BLaER1 treated with 17β-estradiol and CSF1 and Interleukin-3, amounts not matched to agents 10 nM and 100 nM (cell line): ENCODE data around the gene SBK1.

Experiments used
- H3K27ac ChIP-seq, 11 experiments: shearing (Covaris generic); formaldehyde crosslinking; 2 replicates each; pipeline ENCODE4 v1.8.1; 2022
- H3K27me3 ChIP-seq, 11 experiments: shearing (Covaris generic); formaldehyde crosslinking; 2 replicates each; pipeline ENCODE4 v1.8.1; 2022
- H3K36me3 ChIP-seq, 11 experiments: shearing (Covaris generic); formaldehyde crosslinking; 2 replicates each; pipeline ENCODE4 v1.8.1; 2022
- H3K4me1 ChIP-seq, 10 experiments: shearing (Covaris generic); formaldehyde crosslinking; 2 replicates each; pipeline ENCODE4 v1.8.1; 2022
- H3K4me2 ChIP-seq, 11 experiments: shearing (Covaris generic); formaldehyde crosslinking; 2 replicates each; pipeline ENCODE4 v1.8.1; 2022
- H3K4me3 ChIP-seq, 10 experiments: shearing (Covaris generic); formaldehyde crosslinking; 2 replicates each; pipeline ENCODE4 v1.8.1; 2022
- H3K9ac ChIP-seq, 11 experiments: shearing (Covaris generic); formaldehyde crosslinking; 2 replicates each; pipeline ENCODE4 v1.8.1; 2022
- H3K9me3 ChIP-seq, 11 experiments: shearing (Covaris generic); formaldehyde crosslinking; replicated peaks in 1 of 11; 2 replicates each; pipeline ENCODE4 v1.8.1; 2022
- H4K20me1 ChIP-seq, 11 experiments: shearing (Covaris generic); formaldehyde crosslinking; 2 replicates each; pipeline ENCODE4 v1.8.1; 2022
- Cebpa-rat ChIP-seq, 11 experiments: shearing (Covaris generic); IDR thresholded peaks; 2 replicates each; pipeline ENCODE4 v1.8.1; 2022

SBK1 gene

GRCh38 chr16:28297308-28297707, 5.0 kb downstream of the SBK1 start:
- peaks cover 18 to 89% (median 78%) of the 10 kb centered on the region in 10 experiments for H3K4me1 ChIP-seq
- no peaks in the 10 kb centered on the region for H3K9me3 ChIP-seq
- H4K20me1 ChIP-seq, result peaks cover 0 to 86% (median 77%) of the 10 kb centered on the region in 11 experiments; a peak in 17 of 22 replicates
- H3K4me2 ChIP-seq, result peak overlapping the region in 9 of 11 experiments; percentile 20 to 55 (median 43); a peak in 14 of 22 replicates
- TF ChIP-seq Cebpa-rat (IDR thresholded peaks at IDR 0.05), result no peak
- H3K4me3 ChIP-seq, result no peak overlapping the region
- no peaks in the 10 kb centered on the region for H3K27me3 ChIP-seq
- peaks cover 0 to 53% (median 32%) of the 10 kb centered on the region in 11 experiments; a peak in 14 of 22 replicates for H3K36me3 ChIP-seq
- H3K9ac ChIP-seq, result peak overlapping the region in 3 of 11 experiments; percentile 3 to 45 (median 20); a peak in 1 of 22 replicates
- no peak overlapping the region; a peak in 1 of 22 replicates for H3K27ac ChIP-seq

GRCh38 chr16:28297784-28298510, 5.6 kb downstream of the SBK1 start:
- H3K4me3 ChIP-seq, result no peak overlapping the region
- peaks cover 0 to 92% (median 82%) of the 10 kb centered on the region in 11 experiments; a peak in 17 of 22 replicates for H4K20me1 ChIP-seq
- peaks cover 0 to 57% (median 32%) of the 10 kb centered on the region in 11 experiments; a peak in 14 of 22 replicates for H3K36me3 ChIP-seq
- H3K9ac ChIP-seq, result peak overlapping the region in 3 of 11 experiments; percentile 3 to 18 (median 5); a peak in 2 of 22 replicates
- peaks cover 17 to 91% (median 78%) of the 10 kb centered on the region in 10 experiments for H3K4me1 ChIP-seq
- no peaks in the 10 kb centered on the region for H3K9me3 ChIP-seq
- H3K4me2 ChIP-seq, result peak overlapping the region in 9 of 11 experiments; percentile 20 to 55 (median 43); a peak in 13 of 22 replicates
- H3K27ac ChIP-seq, result no peak overlapping the region; a peak in 1 of 22 replicates
- no peak for TF ChIP-seq Cebpa-rat (IDR thresholded peaks at IDR 0.05)
- no peaks in the 10 kb centered on the region for H3K27me3 ChIP-seq

- Histone ChIP-seq H3K9me3 (no peaks in the 10 kb centered on the region), H4K20me1 (peaks cover 0 to 98% (median 88%) of the 10 kb centered on the region in 11 experiments; a peak in 17 of 22 replicates)
These were observed 6.2 kb downstream of the SBK1 start for GRCh38 chr16:28298511-28298878.

GRCh38 chr16:28300327-28300726, 8.0 kb downstream of the SBK1 start:
- H3K4me2 ChIP-seq, result peak overlapping the region in 8 of 11 experiments; percentile 39 to 87 (median 76); a peak in 13 of 22 replicates
- no peak for TF ChIP-seq Cebpa-rat (IDR thresholded peaks at IDR 0.05)
- no peaks in the 10 kb centered on the region for H3K9me3 ChIP-seq
- peaks cover 0 to 97% (median 83%) of the 10 kb centered on the region in 11 experiments; a peak in 17 of 22 replicates for H4K20me1 ChIP-seq
- peak overlapping the region in 1 of 11 experiments; percentile 59; a peak in 3 of 22 replicates for H3K9ac ChIP-seq
- H3K27ac ChIP-seq, result peak overlapping the region in 2 of 11 experiments; percentile 27 to 47; a peak in 1 of 22 replicates
- no peak overlapping the region for H3K4me3 ChIP-seq
- H3K27me3 ChIP-seq, result no peaks in the 10 kb centered on the region
- peaks cover 0 to 73% (median 49%) of the 10 kb centered on the region in 11 experiments; a peak in 16 of 22 replicates for H3K36me3 ChIP-seq
- H3K4me1 ChIP-seq, result peaks cover 8 to 72% (median 59%) of the 10 kb centered on the region in 10 experiments

More at GRCh38 chr16:28298511-28298878, 6.2 kb downstream of the SBK1 start:
- H3K9ac ChIP-seq, result 0 out of 22 replicates have a peak overlapping the region, but pooled peaks of 1 of the 11 experiments have one; percentile 3
- peaks cover 0 to 62% (median 34%) of the 10 kb centered on the region in 11 experiments; a peak in 16 of 22 replicates for H3K36me3 ChIP-seq
- H3K27ac ChIP-seq, result no peak overlapping the region
- no peak for TF ChIP-seq Cebpa-rat (IDR thresholded peaks at IDR 0.05)
- H3K4me1 ChIP-seq, result peaks cover 12 to 90% (median 77%) of the 10 kb centered on the region in 10 experiments
- no peaks in the 10 kb centered on the region for H3K27me3 ChIP-seq
- peak overlapping the region in 3 of 11 experiments; percentile 38 to 55 (median 43); a peak in 3 of 22 replicates for H3K4me2 ChIP-seq
- no peak overlapping the region for H3K4me3 ChIP-seq

GRCh38 chr16:28301154-28301553, 8.8 kb downstream of the SBK1 start:
- Histone ChIP-seq H3K9me3 (no peaks in the 10 kb centered on the region), H3K27me3 (no peaks in the 10 kb centered on the region), H3K27ac (peak overlapping the region in 3 of 11 experiments; percentile 27 to 47 (median 34); a peak in 3 of 22 replicates), H3K36me3 (peaks cover 0 to 79% (median 54%) of the 10 kb centered on the region in 11 experiments; a peak in 16 of 22 replicates), H3K9ac (peak overlapping the region in 5 of 11 experiments; percentile 20 to 59 (median 43); a peak in 7 of 22 replicates), H4K20me1 (peaks cover 0 to 96% (median 79%) of the 10 kb centered on the region in 11 experiments; a peak in 17 of 22 replicates), H3K4me2 (peak overlapping the region; percentile 31 to 87 (median 72); a peak in 20 of 22 replicates), H3K4me3 (no peak overlapping the region; a peak in 1 of 20 replicates), H3K4me1 (peaks cover 8 to 63% (median 55%) of the 10 kb centered on the region in 10 experiments)
- no peak for TF ChIP-seq Cebpa-rat (IDR thresholded peaks at IDR 0.05)

- Histone ChIP-seq H3K4me3 (no peak overlapping the region), H3K27me3 (no peaks in the 10 kb centered on the region), H3K36me3 (peaks cover 0 to 84% (median 54%) of the 10 kb centered on the region in 11 experiments; a peak in 16 of 22 replicates), H4K20me1 (peaks cover 0 to 97% (median 74%) of the 10 kb centered on the region in 11 experiments; a peak in 17 of 22 replicates), H3K4me2 (peak overlapping the region in 7 of 11 experiments; percentile 65 to 87 (median 76); a peak in 13 of 22 replicates), H3K27ac (0 out of 22 replicates have a peak overlapping the region, but pooled peaks of 2 of the 11 experiments have one; percentile 34 to 47), H3K9ac (peak overlapping the region in 3 of 11 experiments; percentile 43 to 59 (median 45); a peak in 3 of 22 replicates), H3K9me3 (no peaks in the 10 kb centered on the region), H3K4me1 (peaks cover 8 to 59% (median 50%) of the 10 kb centered on the region in 10 experiments)
- no peak for TF ChIP-seq Cebpa-rat (IDR thresholded peaks at IDR 0.05)
These were observed 9.3 kb downstream of the SBK1 start for GRCh38 chr16:28301620-28302019.

- no peak for TF ChIP-seq Cebpa-rat (IDR thresholded peaks at IDR 0.05)
- peaks cover 8 to 44% (median 35%) of the 10 kb centered on the region in 10 experiments for H3K4me1 ChIP-seq
- peaks cover 0 to 83% (median 43%) of the 10 kb centered on the region in 11 experiments; a peak in 16 of 22 replicates for H3K36me3 ChIP-seq
- no peaks in the 10 kb centered on the region for H3K9me3 ChIP-seq
- H3K27ac ChIP-seq, result no peak overlapping the region
- no peak overlapping the region for H3K4me3 ChIP-seq
- H3K9ac ChIP-seq, result no peak overlapping the region
- no peaks in the 10 kb centered on the region for H3K27me3 ChIP-seq
- no peak overlapping the region for H3K4me2 ChIP-seq
- peaks cover 0 to 82% (median 59%) of the 10 kb centered on the region in 11 experiments; a peak in 17 of 22 replicates for H4K20me1 ChIP-seq
These were observed 10.8 kb downstream of the SBK1 start for GRCh38 chr16:28303132-28303531.

GRCh38 chr16:28304214-28304613, 11.9 kb downstream of the SBK1 start:
- no peak overlapping the region for H3K4me2 ChIP-seq
- no peaks in the 10 kb centered on the region for H3K27me3 ChIP-seq
- H3K9me3 ChIP-seq, result no peaks in the 10 kb centered on the region
- no peak overlapping the region for H3K4me3 ChIP-seq
- H3K4me1 ChIP-seq, result peaks cover 12 to 43% (median 36%) of the 10 kb centered on the region in 10 experiments
- peaks cover 0 to 71% (median 49%) of the 10 kb centered on the region in 11 experiments; a peak in 17 of 22 replicates for H4K20me1 ChIP-seq
- TF ChIP-seq Cebpa-rat (IDR thresholded peaks at IDR 0.05), result no peak
- H3K27ac ChIP-seq, result no peak overlapping the region
- no peak overlapping the region for H3K9ac ChIP-seq
- H3K36me3 ChIP-seq, result peaks cover 0 to 72% (median 44%) of the 10 kb centered on the region in 11 experiments; a peak in 16 of 22 replicates
